Esophagus squamous epithelium (tissue), 5 donors: ENCODE data around the gene CEMP1. TPM values are rescaled to one million over a fixed set of nuclear protein-coding genes. Genes with fewer than 3 reads are reported as not detected.

ENCODE experiments used
- DNase-seq: peaks from one replicate; lab custom pipeline; 2025; lab: John Stamatoyannopoulos, UW
- H3K27ac ChIP-seq, 4 donors: fragments of 200-600 bp; sonication (generic); one replicate each; pipeline ENCODE4 v1.5.1; 2016 to 2019; ENCODE audit warnings: mild to moderate bottlenecking in 1 of 4
- H3K27me3 ChIP-seq, 4 donors: fragments of 200-600 bp; sonication (generic); 1 replicate in 3 of 4; 2 replicates in 1 of 4; pipeline versions ENCODE4 v1.5.1 to v1.6.0; 2017 to 2021; ENCODE audit warnings: antibody characterized with exemption in 1 of 4
- H3K36me3 ChIP-seq, 3 donors: fragments of 200-600 bp; sonication (generic); one replicate each; pipeline ENCODE4 v1.5.1; 2016 to 2019
- H3K4me1 ChIP-seq, 3 donors: fragments of 200-600 bp; sonication (generic); one replicate each; pipeline ENCODE4 v1.5.1; 2017 to 2019
- H3K4me3 ChIP-seq, 4 donors: fragments of 200-600 bp; sonication (generic); 1 replicate in 3 of 4; 2 replicates in 1 of 4; pipeline ENCODE4 v1.5.1; 2016 to 2019; ENCODE audit warnings: mild to moderate bottlenecking in 2 of 4, moderate library complexity in 1 of 4
- H3K9me3 ChIP-seq, 3 donors: fragments of 200-600 bp; sonication (generic); one replicate each; pipeline ENCODE4 v1.5.1; 2016 to 2019
- POLR2A ChIP-seq, 4 donors: fragments of 450-650 bp; IDR thresholded peaks; one replicate each; pipeline ENCODE4 v1.6.1; 2017; ENCODE audit warnings: antibody characterized with exemption in 4 of 4, mild to moderate bottlenecking in 4 of 4, moderate library complexity in 3 of 4
- WGBS, 2 donors: methylation state at CpG; one replicate each; pipeline ENCODE4 v1.1.5; 2018; 5-methylcytosine and 5-hydroxymethylcytosine counted together
- intact Hi-C: fragments of 100-400 bp; cut with DNase I; formaldehyde crosslinking; loops from one replicate; pipeline ENCODE4 v1.15.0; 2022
- total RNA-seq, 4 donors: library from RNA; depleted of rRNA; stranded (reverse); fragments of >200 nt; gene quantifications; one replicate each; pipeline ENCODE4 v1.1.0, GENCODE V29; 2016
- TF ChIP-seq, protein P1 (sequence below), 6 experiments: fragments of 450-650 bp in 4 of 6; fragments of 200-600 bp in 2 of 6; sonication (generic) in 2 of 6; IDR thresholded peaks; one replicate each; pipeline ENCODE4 v1.5.1; 2016 to 2019; ENCODE audit warnings: antibody characterized with exemption in 6 of 6, mild to moderate bottlenecking in 4 of 6, moderate library complexity in 4 of 6
- donor health status: DM: yes; HTN: yes; CAD: no.

CEMP1 gene
- total RNA-seq, 4 donors from 2014 or later = 0.76 TPM; not detected in 3

GRCh38 chr16:2527071-2527783 lies 4.0 kb downstream of the CEMP1 start:
- DNase-seq = no peak
- Histone ChIP-seq H3K36me3 (peaks cover 30 to 86% (median 35%) of the 10 kb centered on the region in 3 donors), H3K9me3 (no peaks in the 10 kb centered on the region), H3K4me3 (no peak overlapping the region), H3K4me1 (peaks cover 7 to 21% (median 8%) of the 10 kb centered on the region in 3 donors), H3K27me3 (no peaks in the 10 kb centered on the region), H3K27ac (no peak overlapping the region)
- 77 to 89% methylated on average over 3 to 7 of the region's 12 CpGs for WGBS, 2 donors
- intact Hi-C loops = no loop called here
- no peak for TF ChIP-seq POLR2A (IDR thresholded peaks at IDR 0.05)
- TF ChIP-seq, protein P1, sequence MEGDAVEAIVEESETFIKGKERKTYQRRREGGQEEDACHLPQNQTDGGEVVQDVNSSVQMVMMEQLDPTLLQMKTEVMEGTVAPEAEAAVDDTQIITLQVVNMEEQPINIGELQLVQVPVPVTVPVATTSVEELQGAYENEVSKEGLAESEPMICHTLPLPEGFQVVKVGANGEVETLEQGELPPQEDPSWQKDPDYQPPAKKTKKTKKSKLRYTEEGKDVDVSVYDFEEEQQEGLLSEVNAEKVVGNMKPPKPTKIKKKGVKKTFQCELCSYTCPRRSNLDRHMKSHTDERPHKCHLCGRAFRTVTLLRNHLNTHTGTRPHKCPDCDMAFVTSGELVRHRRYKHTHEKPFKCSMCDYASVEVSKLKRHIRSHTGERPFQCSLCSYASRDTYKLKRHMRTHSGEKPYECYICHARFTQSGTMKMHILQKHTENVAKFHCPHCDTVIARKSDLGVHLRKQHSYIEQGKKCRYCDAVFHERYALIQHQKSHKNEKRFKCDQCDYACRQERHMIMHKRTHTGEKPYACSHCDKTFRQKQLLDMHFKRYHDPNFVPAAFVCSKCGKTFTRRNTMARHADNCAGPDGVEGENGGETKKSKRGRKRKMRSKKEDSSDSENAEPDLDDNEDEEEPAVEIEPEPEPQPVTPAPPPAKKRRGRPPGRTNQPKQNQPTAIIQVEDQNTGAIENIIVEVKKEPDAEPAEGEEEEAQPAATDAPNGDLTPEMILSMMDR (IDR thresholded peaks at IDR 0.05) = no peak

DNA sequence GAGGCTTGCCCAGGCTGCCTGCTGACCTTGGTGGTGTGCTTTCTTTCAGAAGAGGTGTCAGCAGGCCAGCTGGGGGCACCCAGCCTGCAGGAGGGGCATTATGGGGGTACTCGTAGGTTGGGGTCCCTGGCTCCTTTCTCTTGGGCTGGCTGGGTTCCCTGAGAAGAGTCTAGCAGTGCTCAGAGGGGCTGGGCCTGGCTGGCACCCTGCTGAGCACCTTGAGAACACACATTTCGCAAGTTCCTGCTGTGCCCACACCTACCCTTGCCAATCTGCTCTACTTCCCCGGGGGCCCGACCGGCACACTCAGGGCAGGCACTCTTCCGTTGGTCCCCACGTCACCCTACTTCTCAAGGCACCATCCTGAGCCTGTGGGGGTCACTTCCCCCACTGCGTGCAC lies 5.1 kb downstream of the CEMP1 start:
- Histone ChIP-seq H3K36me3 (peaks cover 30 to 91% (median 35%) of the 10 kb centered on the region in 3 donors), H3K27ac (no peak overlapping the region), H3K9me3 (no peaks in the 10 kb centered on the region), H3K4me3 (no peak overlapping the region), H3K4me1 (peaks cover 5 to 25% (median 7%) of the 10 kb centered on the region in 3 donors), H3K27me3 (no peaks in the 10 kb centered on the region)
- TF ChIP-seq POLR2A (IDR thresholded peaks at IDR 0.05) = no peak
- TF ChIP-seq, protein P1 (IDR thresholded peaks at IDR 0.05) = no peak
- 53 to 88% methylated on average over 5 of the region's 8 CpGs for WGBS, 2 donors
- intact Hi-C loops = no loop called here
- DNase-seq = no peak

DNA sequence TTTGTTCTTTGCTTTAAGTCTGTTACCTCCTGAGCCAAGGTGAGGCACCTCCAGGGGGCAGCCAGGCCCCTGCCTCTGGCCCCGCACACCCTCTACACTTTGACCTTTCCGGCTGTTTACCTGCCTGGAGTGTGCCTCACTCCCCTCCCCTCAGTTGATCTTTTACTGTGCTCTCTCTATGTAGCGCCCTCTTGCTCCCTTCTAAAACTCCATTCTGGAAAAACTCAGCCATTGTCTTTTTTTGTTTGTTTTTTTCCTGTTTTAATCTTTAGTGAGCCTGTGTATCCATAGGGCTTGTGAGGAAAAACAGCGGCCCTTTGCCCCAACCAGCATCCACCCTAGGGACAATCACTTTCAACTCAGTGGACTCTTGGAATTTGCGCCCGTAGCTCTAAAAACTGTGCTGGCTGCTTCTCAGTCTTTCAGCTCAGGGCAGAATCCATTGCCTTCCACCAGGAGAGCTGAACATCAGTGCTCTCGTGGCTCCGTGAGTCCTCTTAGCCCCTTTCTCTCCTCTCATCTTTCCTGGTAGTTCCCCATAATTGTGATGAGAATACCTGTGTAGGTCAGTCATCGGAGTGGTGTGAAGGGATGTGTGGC lies 6.8 kb downstream of the CEMP1 start:
- no peak for DNase-seq
- Histone ChIP-seq H3K9me3 (no peaks in the 10 kb centered on the region), H3K4me3 (no peak overlapping the region), H3K36me3 (peaks cover 26 to 82% (median 38%) of the 10 kb centered on the region in 3 donors), H3K27me3 (no peaks in the 10 kb centered on the region), H3K27ac (no peak overlapping the region), H3K4me1 (peaks cover 11 to 28% (median 15%) of the 10 kb centered on the region in 3 donors)
- 89 to 90% methylated on average over 8 to 9 of the region's 9 CpGs for WGBS, 2 donors
- intact Hi-C loops = no loop called here
- TF ChIP-seq, protein P1 (IDR thresholded peaks at IDR 0.05) = no peak
- no peak for TF ChIP-seq POLR2A (IDR thresholded peaks at IDR 0.05)

DNA sequence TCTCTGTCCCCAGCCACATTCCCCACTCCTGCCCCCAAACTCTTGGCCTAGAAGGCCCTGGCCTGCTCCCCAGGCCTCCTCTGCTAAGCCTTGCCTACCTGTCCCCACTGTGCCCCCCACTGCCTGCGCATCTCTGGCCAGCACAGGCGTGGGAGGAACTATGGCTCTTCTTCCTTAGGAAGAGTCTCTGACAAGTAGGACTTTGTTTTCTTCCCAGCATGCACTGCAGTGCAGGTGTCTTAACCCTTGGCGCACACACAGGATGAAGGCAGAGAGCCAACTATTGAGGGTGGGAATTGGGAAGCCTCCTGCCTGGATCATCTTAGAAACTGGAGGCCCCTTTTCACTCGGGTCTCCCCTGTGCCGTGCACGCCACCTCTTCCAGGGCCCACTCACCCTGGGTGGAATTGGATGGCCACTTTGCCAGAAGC lies 7.4 kb downstream of the CEMP1 start:
- Histone ChIP-seq H3K9me3 (no peaks in the 10 kb centered on the region), H3K27ac (no peak overlapping the region), H3K36me3 (peaks cover 21 to 82% (median 37%) of the 10 kb centered on the region in 3 donors), H3K27me3 (no peaks in the 10 kb centered on the region), H3K4me1 (peaks cover 17 to 34% (median 21%) of the 10 kb centered on the region in 3 donors), H3K4me3 (no peak overlapping the region)
- intact Hi-C loops = no loop called here
- no peak for DNase-seq
- 83 to 89% methylated on average over 5 to 6 of the region's 6 CpGs for WGBS, 2 donors
- no peak for TF ChIP-seq POLR2A (IDR thresholded peaks at IDR 0.05)
- TF ChIP-seq, protein P1 (IDR thresholded peaks at IDR 0.05) = no peak
